Muscle layer of duodenum (tissue), 2 donors: Measurements from ENCODE around the gene SIL1.
"Not testable (repeated sequence)": the region's sequence is repeated elsewhere in the genome, so short reads cannot be mapped to it uniquely, and the experiment has no call there.

Experiments
- H3K27ac ChIP-seq: one replicate; pipeline ENCODE4 v1.7.0; 2013; ENCODE audit warnings: mild to moderate bottlenecking, low read length
- H3K27me3 ChIP-seq: one replicate; pipeline ENCODE4 v1.7.0; 2013; ENCODE audit warnings: low read depth, mild to moderate bottlenecking, control low read depth, low read length
- H3K36me3 ChIP-seq, 2 donors: one replicate each; pipeline ENCODE4 v1.7.0; 2013; ENCODE audit warnings: low read length in 2 of 2, control low read depth in 1 of 2, mild to moderate bottlenecking in 1 of 2; ENCODE audit not compliant: insufficient read depth in 2 of 2, control insufficient read depth in 1 of 2
- H3K4me1 ChIP-seq, 2 donors: one replicate each; pipeline ENCODE4 v1.7.0; 2013; ENCODE audit warnings: low read length in 2 of 2, mild to moderate bottlenecking in 2 of 2, control low read depth in 1 of 2, moderate library complexity in 1 of 2; ENCODE audit not compliant: insufficient read depth in 2 of 2, control insufficient read depth in 1 of 2
- H3K4me3 ChIP-seq, 2 donors: one replicate each; pipeline ENCODE4 v1.7.0; 2013; ENCODE audit warnings: low read length in 2 of 2, low read depth in 1 of 2, mild to moderate bottlenecking in 1 of 2
- H3K9me3 ChIP-seq, 2 donors: one replicate each; pipeline ENCODE4 v1.7.0; 2013; ENCODE audit warnings: low read length in 2 of 2, control low read depth in 1 of 2, mild to moderate bottlenecking in 1 of 2; ENCODE audit not compliant: control insufficient read depth in 1 of 2
- donor health status: healthy.

SIL1 gene

GRCh38 chr5:139218038-139218437, 19.9 kb upstream of the SIL1 start:
- H3K27me3 ChIP-seq, H3K4me1 ChIP-seq, H3K27ac ChIP-seq, H3K9me3 ChIP-seq, H3K36me3 ChIP-seq, H3K4me3 ChIP-seq: not testable (repeated sequence)

GRCh38 chr5:139215107-139215975, 17.2 kb upstream of the SIL1 start:
- H3K9me3 ChIP-seq = no peaks in the 10 kb centered on the region
- peaks cover 0 to 5% of the 10 kb centered on the region in 2 donors for H3K4me1 ChIP-seq
- H3K27me3 ChIP-seq = no peaks in the 10 kb centered on the region
- no peaks in the 10 kb centered on the region for H3K36me3 ChIP-seq
- no peak overlapping the region for H3K27ac ChIP-seq
- H3K4me3 ChIP-seq = no peak overlapping the region

GRCh38 chr5:139214646-139215045, 16.5 kb upstream of the SIL1 start:
- no peaks in the 10 kb centered on the region for H3K9me3 ChIP-seq
- H3K27me3 ChIP-seq = no peaks in the 10 kb centered on the region
- peaks cover 0 to 5% of the 10 kb centered on the region in 2 donors for H3K4me1 ChIP-seq
- H3K27ac ChIP-seq = no peak overlapping the region
- H3K36me3 ChIP-seq = no peaks in the 10 kb centered on the region
- no peak overlapping the region for H3K4me3 ChIP-seq

GRCh38 chr5:139212906-139213305, 14.7 kb upstream of the SIL1 start:
- Histone ChIP-seq H3K27ac (no peak overlapping the region), H3K4me3 (no peak overlapping the region), H3K36me3 (no peaks in the 10 kb centered on the region), H3K27me3 (no peaks in the 10 kb centered on the region), H3K9me3 (no peaks in the 10 kb centered on the region), H3K4me1 (peaks cover 0 to 5% of the 10 kb centered on the region in 2 donors)

DNA sequence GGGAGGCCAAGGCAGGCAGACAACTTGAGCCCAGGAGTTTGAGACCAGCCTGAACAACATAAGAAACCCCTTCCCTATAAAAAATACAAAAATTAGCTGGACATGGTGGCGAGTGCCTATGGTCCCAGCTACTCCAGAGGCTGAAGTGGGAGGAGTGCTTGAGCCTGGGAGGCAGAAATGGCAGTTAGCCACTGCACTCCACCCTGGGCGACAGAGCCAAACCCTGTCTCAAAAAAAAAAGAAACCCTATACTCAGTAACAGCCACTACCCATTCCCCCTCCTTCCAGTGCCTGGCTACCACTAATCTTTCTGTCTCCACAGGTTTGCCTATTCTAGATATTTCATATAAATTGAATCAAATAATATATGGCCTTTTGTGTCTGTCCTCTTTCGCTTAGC, 14.3 kb upstream of the SIL1 start:
- Histone ChIP-seq H3K4me3 (no peak overlapping the region), H3K27ac (no peak overlapping the region), H3K9me3 (no peaks in the 10 kb centered on the region), H3K27me3 (no peaks in the 10 kb centered on the region), H3K36me3 (no peaks in the 10 kb centered on the region), H3K4me1 (peaks cover 0 to 5% of the 10 kb centered on the region in 2 donors)

GRCh38 chr5:139210585-139210984, 12.4 kb upstream of the SIL1 start:
- Histone ChIP-seq H3K4me1 (peaks cover 0 to 5% of the 10 kb centered on the region in 2 donors), H3K4me3 (no peak overlapping the region), H3K27me3 (no peaks in the 10 kb centered on the region), H3K9me3 (no peaks in the 10 kb centered on the region), H3K27ac (no peak overlapping the region), H3K36me3 (no peaks in the 10 kb centered on the region)

GRCh38 chr5:139207297-139208000, 9.3 kb upstream of the SIL1 start:
- Histone ChIP-seq H3K27me3 (no peaks in the 10 kb centered on the region), H3K27ac (no peak overlapping the region), H3K9me3 (no peaks in the 10 kb centered on the region), H3K4me1 (peaks cover 0 to 3% of the 10 kb centered on the region in 2 donors), H3K36me3 (no peaks in the 10 kb centered on the region), H3K4me3 (no peak overlapping the region)

DNA sequence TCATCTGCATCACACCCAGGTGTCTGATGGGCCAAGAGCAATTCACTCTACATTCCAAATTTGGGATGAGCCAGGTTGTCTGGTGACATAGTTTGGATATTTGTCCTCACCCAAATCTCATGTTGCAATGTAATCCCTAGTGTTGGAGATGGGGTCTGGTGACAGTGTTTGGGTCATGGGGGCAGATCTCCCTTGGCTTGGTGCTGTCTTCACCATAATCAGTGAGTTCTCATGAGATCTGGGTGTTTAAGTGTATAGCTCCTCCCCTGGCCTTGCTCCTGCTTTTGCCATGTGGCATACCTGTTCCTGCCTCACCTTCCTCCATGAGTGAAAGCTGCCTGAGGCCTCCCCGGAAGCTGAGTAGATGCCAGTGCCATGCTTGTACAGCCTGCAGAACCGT, 7.4 kb upstream of the SIL1 start:
- no peaks in the 10 kb centered on the region for H3K4me1 ChIP-seq
- no peaks in the 10 kb centered on the region for H3K36me3 ChIP-seq
- H3K4me3 ChIP-seq = no peak overlapping the region
- no peaks in the 10 kb centered on the region for H3K9me3 ChIP-seq
- H3K27me3 ChIP-seq = no peaks in the 10 kb centered on the region
- H3K27ac ChIP-seq = no peak overlapping the region

DNA sequence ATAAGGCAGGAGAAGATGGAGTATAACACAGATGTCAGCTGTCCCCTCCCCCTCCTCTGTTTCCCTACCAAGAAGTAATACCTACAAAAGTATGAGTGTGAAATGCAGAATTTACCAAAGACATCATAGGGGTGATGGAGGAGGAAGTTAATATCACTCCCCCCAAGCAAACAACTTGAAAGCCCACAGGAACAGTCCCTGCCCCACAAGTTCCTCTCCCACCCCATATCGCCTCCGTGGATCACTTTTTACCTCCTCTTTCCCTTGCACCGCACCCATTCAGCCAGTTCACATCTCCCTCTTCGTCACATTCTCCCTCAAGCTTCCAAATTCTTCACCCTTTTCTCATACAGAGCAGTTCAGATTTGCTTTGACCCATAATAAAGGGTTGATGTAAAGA, 7.0 kb upstream of the SIL1 start:
- Histone ChIP-seq H3K27ac (no peak overlapping the region), H3K9me3 (no peaks in the 10 kb centered on the region), H3K36me3 (no peaks in the 10 kb centered on the region), H3K4me3 (no peak overlapping the region), H3K4me1 (no peaks in the 10 kb centered on the region), H3K27me3 (no peaks in the 10 kb centered on the region)

DNA sequence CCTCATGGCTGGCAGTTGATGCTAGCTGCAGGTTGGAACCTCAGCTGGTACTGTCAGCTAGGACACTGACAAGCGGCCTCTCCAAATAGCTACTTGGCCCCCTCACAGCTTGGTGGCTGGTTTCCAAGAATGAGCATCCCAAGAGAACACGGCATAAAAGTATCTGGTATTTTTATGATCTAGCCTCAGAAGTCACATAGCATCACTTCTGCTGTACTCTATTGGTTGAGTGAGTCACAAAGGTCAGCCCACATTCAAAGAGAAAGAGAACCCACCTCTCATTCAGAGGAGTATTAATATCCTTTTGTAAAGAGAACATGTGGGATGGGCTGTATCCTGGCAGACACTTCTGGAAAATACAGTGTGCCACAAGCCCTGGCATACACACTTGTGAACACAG, 6.0 kb upstream of the SIL1 start:
- Histone ChIP-seq H3K4me3 (no peak overlapping the region), H3K9me3 (no peaks in the 10 kb centered on the region), H3K27ac (no peak overlapping the region), H3K27me3 (no peaks in the 10 kb centered on the region), H3K4me1 (no peaks in the 10 kb centered on the region), H3K36me3 (no peaks in the 10 kb centered on the region)

- Histone ChIP-seq H3K27ac (no peak overlapping the region), H3K9me3 (no peaks in the 10 kb centered on the region), H3K4me1 (peaks cover 0 to 13% of the 10 kb centered on the region in 2 donors), H3K36me3 (no peaks in the 10 kb centered on the region), H3K4me3 (no peak overlapping the region), H3K27me3 (no peaks in the 10 kb centered on the region)
Observed at GRCh38 chr5:139199321-139199720, 1.2 kb upstream of the SIL1 start.
